LoVo (cell line): ENCODE results near the gene RGS12.
"Not testable (repeated sequence)": the region's sequence is repeated elsewhere in the genome, so short reads cannot be mapped to it uniquely, and the experiment has no call there.

Source experiments
- DNase-seq: peaks from one replicate; pipeline ENCODE4 v3.0.0-alpha.2; 2016; ENCODE audit warnings: low spot score

Gene RGS12

GRCh38 chr4:3299122-3299975 is 6.5 kb downstream of the RGS12 start:
- DNase-seq, result no peak

DNA sequence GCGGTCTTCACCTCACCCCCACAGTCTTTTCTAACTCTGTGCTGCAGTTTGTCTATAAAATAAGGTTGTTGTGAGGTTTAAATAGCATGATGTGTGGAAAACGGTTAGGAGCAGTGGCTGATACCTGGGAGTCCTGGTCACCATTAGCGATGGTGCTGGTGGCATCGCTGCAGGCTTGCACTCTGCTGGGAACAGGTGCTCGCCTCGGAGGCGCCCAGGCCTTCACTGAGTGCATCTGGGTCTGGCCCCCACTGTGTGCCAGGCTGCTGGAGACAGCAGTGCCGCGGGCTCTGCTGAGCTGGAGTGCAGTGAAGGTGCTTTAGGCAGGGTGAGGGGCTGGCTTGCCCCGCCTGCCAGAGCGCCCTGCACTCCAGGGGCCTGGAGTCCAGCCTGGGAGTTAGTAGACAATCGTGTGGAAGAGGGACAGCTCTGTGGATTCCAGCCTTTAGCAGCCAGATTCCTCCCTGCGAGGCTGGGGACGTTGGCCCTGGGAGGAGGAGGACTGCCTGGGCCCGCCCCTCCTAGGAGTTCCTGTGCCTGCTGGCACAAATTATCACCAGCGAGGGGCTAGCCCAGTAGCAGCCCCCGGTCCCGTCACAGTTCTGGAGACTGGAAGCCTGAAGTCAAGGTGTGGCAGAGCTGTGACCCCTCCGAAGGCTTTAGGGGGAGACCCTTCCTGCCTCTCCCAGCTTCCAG is 7.3 kb downstream of the RGS12 start:
- no peak for DNase-seq

DNA sequence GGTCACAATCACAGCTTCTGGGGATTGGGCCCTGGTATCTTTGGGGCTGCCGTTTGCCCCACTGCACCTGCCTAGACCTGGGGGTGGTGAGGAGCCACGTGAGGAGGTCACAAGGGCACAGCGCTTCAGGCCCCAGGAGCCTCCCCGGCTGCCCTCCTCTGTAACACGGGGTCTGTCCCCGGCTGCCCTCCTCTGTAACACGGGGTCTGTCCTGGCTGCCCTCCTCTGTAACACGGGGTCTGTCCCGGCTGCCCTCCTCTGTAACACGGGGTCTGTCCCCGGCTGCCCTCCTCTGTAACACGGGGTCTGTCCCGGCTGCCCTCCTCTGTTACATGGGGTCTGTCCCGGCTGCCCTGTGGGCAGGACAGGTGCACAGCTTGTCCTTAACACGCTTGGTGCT is 8.1 kb downstream of the RGS12 start:
- DNase-seq, result not testable (repeated sequence)

DNA sequence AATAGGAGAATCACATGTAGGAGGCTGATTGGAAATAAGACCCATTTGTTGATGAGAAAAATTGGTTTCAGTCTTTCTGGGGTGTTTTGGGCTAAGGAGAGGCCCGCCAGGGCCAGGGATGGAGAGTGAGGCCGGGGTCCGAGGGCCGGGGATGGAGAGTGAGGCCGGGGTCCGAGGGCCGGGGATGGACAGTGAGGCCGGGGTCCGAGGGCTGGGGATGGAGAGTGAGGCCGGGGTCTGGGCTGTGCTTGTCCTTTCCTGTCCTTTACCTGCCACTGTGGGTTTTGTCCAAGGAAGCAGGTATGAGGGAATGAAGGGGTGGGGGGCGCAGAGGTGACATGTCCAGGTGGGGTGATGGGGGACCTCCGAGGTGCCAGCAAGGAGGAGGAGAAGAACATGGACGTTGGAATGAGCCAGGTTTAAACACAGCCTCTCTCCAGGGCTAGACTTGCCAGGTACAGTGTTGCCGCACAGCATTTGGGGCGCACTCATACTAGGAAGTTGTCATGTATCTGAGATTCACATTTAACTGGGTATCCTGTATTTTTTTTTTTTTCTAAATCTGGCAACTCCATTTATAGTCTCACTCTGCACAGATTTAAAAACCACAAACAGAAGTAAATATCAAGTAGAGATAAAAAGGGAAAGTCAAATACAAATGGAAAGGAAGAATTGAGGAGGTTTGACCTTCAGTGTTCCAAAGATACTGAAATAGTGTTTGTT is 8.8 kb downstream of the RGS12 start:
- DNase-seq, result no peak

DNA sequence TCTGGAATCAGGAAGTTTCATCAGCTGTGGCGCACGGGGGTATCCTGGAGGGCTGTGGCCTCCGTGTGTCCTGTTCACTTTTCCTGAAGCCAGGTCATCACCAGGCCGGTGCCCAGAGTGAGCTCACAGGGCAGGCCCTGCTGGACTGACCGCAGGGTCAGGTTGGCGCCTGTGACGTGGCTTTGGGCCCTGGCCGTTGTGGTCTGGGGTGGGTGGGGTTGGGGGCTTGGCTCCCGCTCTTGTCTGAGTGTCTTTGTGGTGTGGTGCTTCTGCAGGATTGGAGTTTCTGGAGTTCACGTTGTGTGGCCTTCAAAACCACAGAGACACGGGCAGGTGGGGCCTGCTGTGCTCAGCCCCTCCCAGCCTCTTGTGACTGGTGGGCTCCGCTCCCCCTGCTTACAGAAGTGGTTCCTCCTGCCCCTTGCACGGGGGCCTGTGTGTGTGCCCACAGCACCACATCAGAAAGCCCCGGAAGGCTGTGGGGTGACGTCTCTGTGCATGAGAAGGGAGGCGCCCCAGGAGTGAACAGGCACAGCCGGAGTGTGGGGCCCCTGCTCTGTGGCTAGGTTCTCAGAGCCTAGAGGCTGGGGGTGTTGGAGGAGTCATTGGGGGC is 9.5 kb downstream of the RGS12 start:
- no peak for DNase-seq

DNA sequence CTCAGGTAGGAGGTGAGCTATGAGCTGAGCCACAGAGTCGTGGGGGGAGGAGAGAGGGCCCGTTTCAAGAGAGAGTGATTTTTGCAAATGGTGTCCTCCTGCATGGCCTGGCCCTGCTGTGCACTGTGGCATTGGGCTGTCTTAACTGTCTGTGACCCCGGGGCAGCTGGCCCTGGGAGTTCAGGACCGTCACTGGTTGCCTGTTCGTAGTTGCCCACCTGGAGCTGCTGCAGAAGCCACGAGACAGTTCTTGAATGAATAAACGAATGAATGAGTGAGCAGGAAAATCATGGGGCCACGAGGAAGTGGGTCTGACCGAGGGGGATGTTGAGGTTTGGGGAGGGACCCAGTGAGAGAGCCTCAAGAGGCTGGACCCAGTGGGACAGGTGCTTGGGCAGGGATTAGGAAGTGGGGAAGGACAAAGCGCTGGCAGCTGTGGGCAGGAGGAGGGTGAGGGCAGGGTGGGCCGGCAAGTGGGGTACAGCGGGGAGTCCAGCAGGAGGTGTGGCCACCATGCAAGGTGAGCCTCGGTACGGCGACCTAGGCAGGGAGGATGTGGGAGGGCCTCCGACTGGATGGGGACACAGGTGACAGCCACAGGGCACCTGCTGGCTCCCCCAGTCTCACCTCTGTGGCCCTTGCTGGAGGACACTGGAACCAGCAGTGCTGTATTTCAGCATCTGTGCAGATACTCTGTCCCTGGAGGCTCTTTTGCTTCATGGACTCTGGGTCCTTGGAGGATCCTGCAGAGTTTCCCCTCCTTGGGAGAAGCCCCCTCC is 10.2 kb downstream of the RGS12 start:
- no peak for DNase-seq

GRCh38 chr4:3303565-3303824 is 10.7 kb downstream of the RGS12 start:
- DNase-seq, result no peak

DNA sequence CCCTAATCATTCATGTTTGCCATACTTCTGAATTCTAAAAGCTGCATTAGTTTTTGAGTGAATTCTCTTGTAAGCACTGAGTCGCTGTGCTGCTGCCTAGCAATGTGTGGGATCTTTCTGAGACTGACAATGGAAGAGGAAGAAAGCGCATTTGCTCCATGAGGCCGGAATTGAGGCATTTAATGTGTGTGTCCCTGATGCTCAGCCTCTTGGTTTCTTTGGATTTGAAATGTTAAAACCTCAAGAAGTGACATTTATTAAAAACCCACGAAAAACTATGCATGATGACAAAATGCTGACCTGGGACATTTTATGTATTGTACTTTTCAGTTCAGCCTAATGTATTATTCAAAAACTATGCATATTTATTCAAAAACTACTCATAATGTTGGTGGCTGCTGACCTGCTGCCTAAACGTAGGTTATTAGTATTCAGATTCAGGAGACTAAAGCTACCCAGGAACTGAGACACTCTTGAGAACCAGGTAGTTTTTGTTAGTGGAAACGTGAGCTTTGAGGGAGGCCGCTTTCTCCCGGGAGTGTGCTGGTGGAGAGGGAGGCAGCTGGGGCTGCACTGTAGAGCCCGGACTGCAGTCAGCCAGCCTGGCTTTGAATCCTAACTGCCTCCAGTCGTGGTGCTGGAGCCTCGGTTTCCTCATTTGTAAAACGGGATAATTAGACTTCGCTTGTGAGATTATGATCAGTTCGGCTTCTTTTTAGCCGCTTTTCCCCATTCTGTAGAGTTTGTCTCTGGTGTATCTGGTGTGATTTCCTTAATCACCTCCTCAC is 11.3 kb downstream of the RGS12 start:
- no peak for DNase-seq

GRCh38 chr4:3304831-3305609 is 12.2 kb downstream of the RGS12 start:
- DNase-seq, result no peak

- DNase-seq, result no peak
These were observed 13.0 kb downstream of the RGS12 start for GRCh38 chr4:3305610-3306371.

GRCh38 chr4:3306450-3306849 is 13.6 kb downstream of the RGS12 start:
- no peak for DNase-seq

GRCh38 chr4:3307060-3307459 is 14.2 kb downstream of the RGS12 start:
- no peak for DNase-seq

DNA sequence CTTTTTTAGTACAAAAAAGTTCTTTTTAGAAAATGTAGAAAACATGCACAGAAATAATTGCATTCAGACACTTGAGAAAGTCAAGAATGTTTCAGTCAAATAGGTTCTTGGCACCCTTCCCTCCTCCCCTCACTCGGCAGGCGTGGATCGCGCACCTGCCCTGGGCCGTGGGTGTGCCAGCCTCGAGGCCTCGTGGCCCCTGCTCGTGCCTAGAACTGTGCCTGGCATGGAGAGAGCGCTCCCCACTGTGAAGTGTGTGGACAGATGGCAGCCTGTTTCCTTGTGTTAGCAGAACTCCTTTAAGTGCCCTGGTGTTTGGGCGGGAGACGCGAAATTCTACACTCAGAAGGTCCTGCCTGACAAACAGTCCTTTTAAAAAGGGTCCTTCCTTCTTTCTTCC is 14.7 kb downstream of the RGS12 start:
- no peak for DNase-seq

GRCh38 chr4:3307891-3308575 is 15.2 kb downstream of the RGS12 start:
- no peak for DNase-seq

- DNase-seq, result no peak
These were observed 15.9 kb downstream of the RGS12 start for GRCh38 chr4:3308691-3309090.

DNA sequence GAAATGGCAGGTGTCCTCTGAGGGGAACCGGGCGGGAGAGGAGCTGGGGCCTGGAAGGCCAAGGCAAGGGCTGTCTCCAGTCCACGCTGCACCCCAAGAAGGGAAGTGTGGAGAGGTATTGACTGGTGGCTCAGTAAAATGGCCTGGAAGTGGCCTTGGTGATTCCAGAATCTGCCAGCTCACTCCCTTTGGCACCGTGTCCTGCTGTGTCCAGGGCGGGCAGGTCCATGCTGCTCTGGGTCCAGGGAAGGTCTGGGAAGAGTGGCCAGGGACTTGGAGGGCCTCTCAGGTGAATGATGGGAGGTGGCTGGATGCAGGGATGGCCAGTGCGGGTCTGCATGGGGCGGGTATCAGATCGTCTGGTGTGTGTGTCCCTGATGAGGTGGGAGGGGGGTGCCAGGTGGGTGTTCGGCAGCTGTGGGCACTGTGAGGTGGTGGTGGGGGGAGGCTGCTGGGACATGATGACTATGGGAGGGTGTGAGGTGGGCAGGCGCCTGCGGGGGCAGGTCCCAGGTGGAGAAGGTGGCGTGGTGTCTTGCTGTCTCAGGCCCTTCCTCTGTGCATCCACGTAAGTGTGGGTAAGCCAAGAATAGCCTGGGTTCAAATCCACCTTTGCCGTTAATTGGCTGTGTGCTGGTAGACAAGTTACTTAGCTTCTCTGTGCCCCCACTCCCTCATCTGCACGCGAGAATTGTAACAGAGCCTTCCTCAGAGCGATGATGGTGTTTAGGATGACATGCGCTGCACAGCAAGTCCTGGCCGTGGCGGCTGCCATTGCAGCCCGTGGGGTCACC is 17.7 kb downstream of the RGS12 start:
- no peak for DNase-seq

GRCh38 chr4:3311095-3311372 is 18.2 kb downstream of the RGS12 start:
- no peak for DNase-seq

- DNase-seq, result no peak
These were observed 18.8 kb downstream of the RGS12 start for GRCh38 chr4:3311489-3312171.
